OCI-M2 (cell line): ENCODE results near the gene DTNB.
A peak's percentile ranks its signal among the peaks of the same experiment; 100 is the strongest.

Experiments
- DNase-seq: peaks from one replicate; lab custom pipeline; 2025; ENCODE audit not compliant: unreplicated experiment; lab: John Stamatoyannopoulos, UW

DTNB gene

GRCh38 chr2:25400576-25401216 lies 272.7 kb downstream of the DTNB start:
- no peak for DNase-seq

- DNase-seq, result no peak
Observed at GRCh38 chr2:25400169-25400568, 273.2 kb downstream of the DTNB start.

- no peak for DNase-seq
Observed at GRCh38 chr2:25398534-25398933, 274.8 kb downstream of the DTNB start.

- no peak for DNase-seq
Observed at GRCh38 chr2:25397777-25398176, 275.6 kb downstream of the DTNB start.

GRCh38 chr2:25389161-25389560 lies 284.2 kb downstream of the DTNB start:
- no peak for DNase-seq

- DNase-seq, result no peak
Observed at GRCh38 chr2:25388491-25388890, 284.9 kb downstream of the DTNB start.

- no peak for DNase-seq
Observed at GRCh38 chr2:25387876-25388449, 285.4 kb downstream of the DTNB start.

- DNase-seq, result no peak
Observed at GRCh38 chr2:25386971-25387875, 286.2 kb downstream of the DTNB start.

- no peak for DNase-seq
Observed at GRCh38 chr2:25385910-25386309, 287.5 kb downstream of the DTNB start.

GRCh38 chr2:25383806-25384205 lies 289.6 kb downstream of the DTNB start:
- DNase-seq, result no peak

- DNase-seq, result no peak
Observed at GRCh38 chr2:25381502-25381901, 291.9 kb downstream of the DTNB start.

GRCh38 chr2:25380586-25381375 lies 292.6 kb downstream of the DTNB start:
- DNase-seq, result no peak

GRCh38 chr2:25380023-25380422 lies 293.4 kb downstream of the DTNB start:
- DNase-seq, result no peak

- DNase-seq, result no peak
Observed at GRCh38 chr2:25379535-25379934, 293.8 kb downstream of the DTNB start.

GRCh38 chr2:25378731-25379490 lies 294.5 kb downstream of the DTNB start:
- no peak for DNase-seq

GRCh38 chr2:25377822-25378421 lies 295.5 kb downstream of the DTNB start:
- no peak for DNase-seq

- DNase-seq, result peak; percentile 53
Observed at GRCh38 chr2:25376750-25377621, 296.4 kb downstream of the DTNB start.

GRCh38 chr2:25375989-25376545 lies 297.3 kb downstream of the DTNB start:
- DNase-seq, result no peak
